ENCODE measurements around the gene S100A2. TPM values are rescaled to one million over a fixed set of nuclear protein-coding genes. Genes with fewer than 3 reads are reported as not detected.
A peak's percentile ranks its signal among the peaks of the same experiment; 100 is the strongest.

The S100A2 gene
- total and polyA plus RNA-seq, 10 donors: 0.60 to 5.2 (median 0.97) TPM; not detected in 5

GRCh38 chr1:153531638-153532037 lies 34.0 kb downstream of the S100A2 start:
- peaks cover 0 to 12% (median 0%) of the 10 kb centered on the region in 6 donors for H3K36me3 ChIP-seq
- H3K27me3 ChIP-seq (replicated peaks in 1 of 7): no peaks in the 10 kb centered on the region
- H3K27ac ChIP-seq: peak overlapping the region in 6 of 8 donors; percentile 52 to 99 (median 96)
- WGBS, 5 donors: 91 to 99% (median 95%) methylated on average over 3 of the region's 3 CpGs
- H3K4me1 ChIP-seq: peaks cover 18 to 67% (median 47%) of the 10 kb centered on the region in 6 donors
- no peak overlapping the region for H3K4me3 ChIP-seq
- peak; percentile 11 for DNase-seq
- H3K9me3 ChIP-seq: no peaks in the 10 kb centered on the region
- TF ChIP-seq POLR2AphosphoS5 (IDR thresholded peaks at IDR 0.05): no peak
- TF ChIP-seq POLR2A (IDR thresholded peaks at IDR 0.05): no peak
- TF ChIP-seq, protein P1, sequence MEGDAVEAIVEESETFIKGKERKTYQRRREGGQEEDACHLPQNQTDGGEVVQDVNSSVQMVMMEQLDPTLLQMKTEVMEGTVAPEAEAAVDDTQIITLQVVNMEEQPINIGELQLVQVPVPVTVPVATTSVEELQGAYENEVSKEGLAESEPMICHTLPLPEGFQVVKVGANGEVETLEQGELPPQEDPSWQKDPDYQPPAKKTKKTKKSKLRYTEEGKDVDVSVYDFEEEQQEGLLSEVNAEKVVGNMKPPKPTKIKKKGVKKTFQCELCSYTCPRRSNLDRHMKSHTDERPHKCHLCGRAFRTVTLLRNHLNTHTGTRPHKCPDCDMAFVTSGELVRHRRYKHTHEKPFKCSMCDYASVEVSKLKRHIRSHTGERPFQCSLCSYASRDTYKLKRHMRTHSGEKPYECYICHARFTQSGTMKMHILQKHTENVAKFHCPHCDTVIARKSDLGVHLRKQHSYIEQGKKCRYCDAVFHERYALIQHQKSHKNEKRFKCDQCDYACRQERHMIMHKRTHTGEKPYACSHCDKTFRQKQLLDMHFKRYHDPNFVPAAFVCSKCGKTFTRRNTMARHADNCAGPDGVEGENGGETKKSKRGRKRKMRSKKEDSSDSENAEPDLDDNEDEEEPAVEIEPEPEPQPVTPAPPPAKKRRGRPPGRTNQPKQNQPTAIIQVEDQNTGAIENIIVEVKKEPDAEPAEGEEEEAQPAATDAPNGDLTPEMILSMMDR (IDR thresholded peaks at IDR 0.05 in 8 of 11, conservative IDR thresholded peaks at IDR 0.05 in 3 of 11): no peak
- intact Hi-C loops (cut with DNase I; ENCODE audit: low total_unique reads): loop anchor here (5.0 kb wide), 1 partner anchor 36 kb away; the partner anchor contains the start of gene S100A2

GRCh38 chr1:153527683-153528040 lies 38.0 kb downstream of the S100A2 start:
- no peaks in the 10 kb centered on the region for H3K36me3 ChIP-seq
- DNase-seq: peak; percentile 2
- H3K4me1 ChIP-seq: peaks cover 4 to 38% (median 12%) of the 10 kb centered on the region in 6 donors
- 81 to 91% (median 85%) methylated on average over 5 of the region's 5 CpGs for WGBS, 5 donors
- no peak for TF ChIP-seq POLR2AphosphoS5 (IDR thresholded peaks at IDR 0.05)
- TF ChIP-seq POLR2A (IDR thresholded peaks at IDR 0.05): no peak
- TF ChIP-seq, protein P1 (IDR thresholded peaks at IDR 0.05 in 8 of 11, conservative IDR thresholded peaks at IDR 0.05 in 3 of 11): no peak
- H3K9me3 ChIP-seq: no peaks in the 10 kb centered on the region
- H3K27me3 ChIP-seq (replicated peaks in 1 of 7): no peaks in the 10 kb centered on the region
- H3K27ac ChIP-seq: no peak overlapping the region
- H3K4me3 ChIP-seq: no peak overlapping the region
- intact Hi-C loops (cut with DNase I; ENCODE audit: low total_unique reads): no loop called here

GRCh38 chr1:153527023-153527682 lies 38.5 kb downstream of the S100A2 start:
- H3K27ac ChIP-seq: peak overlapping the region in 2 of 8 donors; percentile 23 to 76
- peaks cover 0 to 33% (median 7%) of the 10 kb centered on the region in 6 donors for H3K4me1 ChIP-seq
- no peaks in the 10 kb centered on the region for H3K27me3 ChIP-seq (replicated peaks in 1 of 7)
- 81 to 88% (median 83%) methylated on average over 8 of the region's 8 CpGs for WGBS, 5 donors
- no peaks in the 10 kb centered on the region for H3K36me3 ChIP-seq
- DNase-seq: peak; percentile 12
- TF ChIP-seq POLR2A (IDR thresholded peaks at IDR 0.05) (no peak), POLR2AphosphoS5 (IDR thresholded peaks at IDR 0.05) (no peak)
- TF ChIP-seq, protein P1 (IDR thresholded peaks at IDR 0.05 in 8 of 11, conservative IDR thresholded peaks at IDR 0.05 in 3 of 11): no peak
- intact Hi-C loops (cut with DNase I; ENCODE audit: low total_unique reads): no loop called here
- no peak overlapping the region for H3K4me3 ChIP-seq
- H3K9me3 ChIP-seq: no peaks in the 10 kb centered on the region

DNA sequence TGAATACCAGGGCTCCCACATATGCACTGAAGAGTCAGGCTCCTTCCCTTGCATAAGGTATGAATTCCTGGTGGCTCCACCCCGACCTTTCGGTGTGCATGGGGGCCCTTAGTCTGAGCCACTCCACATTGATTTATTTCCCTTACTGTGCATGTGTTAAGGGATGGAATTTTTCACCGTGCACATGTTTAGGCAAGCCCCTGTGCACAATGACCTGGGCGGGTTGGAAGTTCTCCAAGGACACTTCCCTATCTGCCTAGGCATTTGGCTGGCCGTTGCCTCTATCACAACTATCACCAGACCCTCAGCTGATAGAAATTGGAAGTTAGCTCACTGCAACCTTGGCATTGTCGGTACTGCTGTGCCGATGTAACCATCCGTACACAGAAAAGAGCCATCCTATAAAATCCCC lies 39.5 kb downstream of the S100A2 start:
- no peaks in the 10 kb centered on the region for H3K36me3 ChIP-seq
- H3K4me1 ChIP-seq: peaks cover 0 to 23% (median 0%) of the 10 kb centered on the region in 6 donors
- H3K9me3 ChIP-seq: no peaks in the 10 kb centered on the region
- TF ChIP-seq, protein P1 (IDR thresholded peaks at IDR 0.05 in 8 of 11, conservative IDR thresholded peaks at IDR 0.05 in 3 of 11): no peak
- TF ChIP-seq POLR2AphosphoS5 (IDR thresholded peaks at IDR 0.05) (peak in 1 of 3 donors; percentile 15), POLR2A (IDR thresholded peaks at IDR 0.05) (no peak)
- H3K27me3 ChIP-seq (replicated peaks in 1 of 7): no peaks in the 10 kb centered on the region
- peak; percentile 42 for DNase-seq
- intact Hi-C loops (cut with DNase I; ENCODE audit: low total_unique reads): no loop called here
- no peak overlapping the region for H3K4me3 ChIP-seq
- peak overlapping the region in 2 of 8 donors; percentile 28 to 76 for H3K27ac ChIP-seq
- 33 to 58% (median 38%) methylated on average over 7 to 8 of the region's 8 CpGs for WGBS, 5 donors

All from spleen (tissue), 11 donors.